BLaER1 (cell line): ENCODE measurements around the gene ABCD4.

ENCODE experiments used
- H3K27ac ChIP-seq: shearing (Covaris generic); formaldehyde crosslinking; 2 replicates; pipeline ENCODE4 v1.8.1; 2022
- H3K27me3 ChIP-seq: shearing (Covaris generic); formaldehyde crosslinking; 2 replicates; pipeline ENCODE4 v1.8.1; 2022
- H3K36me3 ChIP-seq: shearing (Covaris generic); formaldehyde crosslinking; 2 replicates; pipeline ENCODE4 v1.8.1; 2022
- H3K4me1 ChIP-seq: shearing (Covaris generic); formaldehyde crosslinking; 2 replicates; pipeline ENCODE4 v1.8.1; 2022
- H3K4me2 ChIP-seq: shearing (Covaris generic); formaldehyde crosslinking; 2 replicates; pipeline ENCODE4 v1.8.1; 2022
- H3K4me3 ChIP-seq: shearing (Covaris generic); formaldehyde crosslinking; 2 replicates; pipeline ENCODE4 v1.8.1; 2022
- H3K9ac ChIP-seq: shearing (Covaris generic); formaldehyde crosslinking; 2 replicates; pipeline ENCODE4 v1.8.1; 2022
- H3K9me3 ChIP-seq: shearing (Covaris generic); formaldehyde crosslinking; 2 replicates; pipeline ENCODE4 v1.8.1; 2022
- H4K20me1 ChIP-seq: shearing (Covaris generic); formaldehyde crosslinking; 2 replicates; pipeline ENCODE4 v1.8.1; 2022
- Cebpa-rat ChIP-seq: shearing (Covaris generic); IDR thresholded peaks from 2 replicates; pipeline ENCODE4 v1.8.1; 2022

ABCD4 gene

GRCh38 chr14:74246542-74246941, 56.2 kb downstream of the ABCD4 start:
- H3K9ac ChIP-seq = no peak overlapping the region
- no peak overlapping the region for H3K4me2 ChIP-seq
- no peak for TF ChIP-seq Cebpa-rat
- H3K27me3 ChIP-seq = peaks cover 36% of the 10 kb centered on the region
- no peak overlapping the region for H3K4me3 ChIP-seq
- peaks cover 12% of the 10 kb centered on the region; the same call in 1 of the 2 replicates for H4K20me1 ChIP-seq
- no peak overlapping the region for H3K27ac ChIP-seq
- H3K4me1 ChIP-seq = 0 out of 2 replicates have a peak, but pooled peaks cover 5% of the 10 kb centered on the region
- peaks cover 7% of the 10 kb centered on the region for H3K9me3 ChIP-seq
- no peaks in the 10 kb centered on the region for H3K36me3 ChIP-seq

GRCh38 chr14:74245292-74245691, 57.4 kb downstream of the ABCD4 start:
- Histone ChIP-seq H3K9ac (no peak overlapping the region), H3K4me1 (no peaks in the 10 kb centered on the region), H4K20me1 (peaks cover 24% of the 10 kb centered on the region; the same call in 1 of the 2 replicates), H3K27ac (no peak overlapping the region), H3K9me3 (peaks cover 20% of the 10 kb centered on the region), H3K4me2 (no peak overlapping the region), H3K36me3 (no peaks in the 10 kb centered on the region), H3K4me3 (no peak overlapping the region), H3K27me3 (peaks cover 49% of the 10 kb centered on the region)
- TF ChIP-seq Cebpa-rat = no peak

- Histone ChIP-seq H3K9ac (no peak overlapping the region), H3K4me3 (no peak overlapping the region), H3K27ac (no peak overlapping the region), H3K4me1 (no peaks in the 10 kb centered on the region), H3K27me3 (peaks cover 61% of the 10 kb centered on the region), H3K4me2 (no peak overlapping the region), H4K20me1 (peaks cover 29% of the 10 kb centered on the region; the same call in 1 of the 2 replicates), H3K9me3 (peaks cover 31% of the 10 kb centered on the region), H3K36me3 (no peaks in the 10 kb centered on the region)
- no peak for TF ChIP-seq Cebpa-rat
Measured at GRCh38 chr14:74244115-74244514, 58.6 kb downstream of the ABCD4 start.

- H3K36me3 ChIP-seq = no peaks in the 10 kb centered on the region
- no peak overlapping the region for H3K9ac ChIP-seq
- H3K4me3 ChIP-seq = no peak overlapping the region
- no peak overlapping the region for H3K4me2 ChIP-seq
- peaks cover 34% of the 10 kb centered on the region for H3K9me3 ChIP-seq
- H3K27ac ChIP-seq = no peak overlapping the region
- H3K4me1 ChIP-seq = no peaks in the 10 kb centered on the region
- H4K20me1 ChIP-seq = peaks cover 29% of the 10 kb centered on the region; the same call in 1 of the 2 replicates
- no peak for TF ChIP-seq Cebpa-rat
- H3K27me3 ChIP-seq = peaks cover 71% of the 10 kb centered on the region
Measured at GRCh38 chr14:74243051-74243450, 59.7 kb downstream of the ABCD4 start.

GRCh38 chr14:74242780-74243042, 60.0 kb downstream of the ABCD4 start:
- TF ChIP-seq Cebpa-rat = no peak
- H3K4me2 ChIP-seq = no peak overlapping the region
- no peaks in the 10 kb centered on the region for H3K4me1 ChIP-seq

GRCh38 chr14:74242021-74242779, 60.5 kb downstream of the ABCD4 start:
- no peak for TF ChIP-seq Cebpa-rat
- Histone ChIP-seq H4K20me1 (peaks cover 29% of the 10 kb centered on the region; the same call in 1 of the 2 replicates), H3K9me3 (peaks cover 34% of the 10 kb centered on the region), H3K27me3 (peaks cover 80% of the 10 kb centered on the region), H3K36me3 (no peaks in the 10 kb centered on the region), H3K9ac (no peak overlapping the region), H3K27ac (no peak overlapping the region), H3K4me1 (no peaks in the 10 kb centered on the region), H3K4me2 (no peak overlapping the region), H3K4me3 (no peak overlapping the region)

More at GRCh38 chr14:74242780-74243042, 60.0 kb downstream of the ABCD4 start:
- Histone ChIP-seq H3K4me3 (no peak overlapping the region), H4K20me1 (peaks cover 29% of the 10 kb centered on the region; the same call in 1 of the 2 replicates), H3K36me3 (no peaks in the 10 kb centered on the region), H3K9ac (no peak overlapping the region), H3K27me3 (peaks cover 75% of the 10 kb centered on the region), H3K9me3 (peaks cover 34% of the 10 kb centered on the region), H3K27ac (no peak overlapping the region)

GRCh38 chr14:74241652-74242017, 61.1 kb downstream of the ABCD4 start:
- no peak overlapping the region for H3K4me2 ChIP-seq

GRCh38 chr14:74240794-74241651, 61.7 kb downstream of the ABCD4 start:
- no peak overlapping the region for H3K4me2 ChIP-seq
- peak overlapping the region; percentile 44; the same call in 1 of the 2 replicates for H3K4me3 ChIP-seq
- H3K4me1 ChIP-seq = no peaks in the 10 kb centered on the region
- H3K27ac ChIP-seq = no peak overlapping the region
- H3K9me3 ChIP-seq = peaks cover 34% of the 10 kb centered on the region
- H3K9ac ChIP-seq = no peak overlapping the region
- peaks cover 29% of the 10 kb centered on the region; the same call in 1 of the 2 replicates for H4K20me1 ChIP-seq
- H3K36me3 ChIP-seq = no peaks in the 10 kb centered on the region
- H3K27me3 ChIP-seq = peaks cover 80% of the 10 kb centered on the region
- no peak for TF ChIP-seq Cebpa-rat

More at GRCh38 chr14:74241652-74242017, 61.1 kb downstream of the ABCD4 start:
- H3K4me3 ChIP-seq = 0 out of 2 replicates have a peak overlapping the region, but pooled peaks have one; percentile 44
- no peak overlapping the region for H3K9ac ChIP-seq
- peaks cover 80% of the 10 kb centered on the region for H3K27me3 ChIP-seq
- H3K27ac ChIP-seq = no peak overlapping the region
- H3K9me3 ChIP-seq = peaks cover 34% of the 10 kb centered on the region
- peaks cover 29% of the 10 kb centered on the region; the same call in 1 of the 2 replicates for H4K20me1 ChIP-seq
- H3K4me1 ChIP-seq = no peaks in the 10 kb centered on the region
- H3K36me3 ChIP-seq = no peaks in the 10 kb centered on the region
- TF ChIP-seq Cebpa-rat = no peak

- TF ChIP-seq Cebpa-rat = no peak
- peak overlapping the region; percentile 44; the same call in 1 of the 2 replicates for H3K4me3 ChIP-seq
- no peaks in the 10 kb centered on the region for H3K4me1 ChIP-seq
- H3K27ac ChIP-seq = no peak overlapping the region
- H3K9ac ChIP-seq = no peak overlapping the region
- H3K9me3 ChIP-seq = peaks cover 34% of the 10 kb centered on the region
- H3K4me2 ChIP-seq = no peak overlapping the region
- no peaks in the 10 kb centered on the region for H3K36me3 ChIP-seq
- peaks cover 80% of the 10 kb centered on the region for H3K27me3 ChIP-seq
- peaks cover 29% of the 10 kb centered on the region; the same call in 1 of the 2 replicates for H4K20me1 ChIP-seq
Measured at GRCh38 chr14:74239848-74240793, 62.6 kb downstream of the ABCD4 start.
